ENCODE measurements around the gene TEX19. TPM values are rescaled to one million over a fixed set of nuclear protein-coding genes. Genes with fewer than 3 reads are reported as not detected.

TEX19 gene
- total RNA-seq, 1 donor from 2014 or later, result not detected

- Histone ChIP-seq H3K27ac (no peak overlapping the region), H3K27me3 (ENCODE audit: low read depth) (no peaks in the 10 kb centered on the region), H3K36me3 (peaks cover 31% of the 10 kb centered on the region), H3K4me3 (no peak overlapping the region), H3K9me3 (no peaks in the 10 kb centered on the region), H3K4me1 (peaks cover 15% of the 10 kb centered on the region)
- ATAC-seq (no peak), DNase-seq (peak; percentile 20)
- intact Hi-C loops (cut with DNase I), result no loop called here
- TF ChIP-seq, protein P1, sequence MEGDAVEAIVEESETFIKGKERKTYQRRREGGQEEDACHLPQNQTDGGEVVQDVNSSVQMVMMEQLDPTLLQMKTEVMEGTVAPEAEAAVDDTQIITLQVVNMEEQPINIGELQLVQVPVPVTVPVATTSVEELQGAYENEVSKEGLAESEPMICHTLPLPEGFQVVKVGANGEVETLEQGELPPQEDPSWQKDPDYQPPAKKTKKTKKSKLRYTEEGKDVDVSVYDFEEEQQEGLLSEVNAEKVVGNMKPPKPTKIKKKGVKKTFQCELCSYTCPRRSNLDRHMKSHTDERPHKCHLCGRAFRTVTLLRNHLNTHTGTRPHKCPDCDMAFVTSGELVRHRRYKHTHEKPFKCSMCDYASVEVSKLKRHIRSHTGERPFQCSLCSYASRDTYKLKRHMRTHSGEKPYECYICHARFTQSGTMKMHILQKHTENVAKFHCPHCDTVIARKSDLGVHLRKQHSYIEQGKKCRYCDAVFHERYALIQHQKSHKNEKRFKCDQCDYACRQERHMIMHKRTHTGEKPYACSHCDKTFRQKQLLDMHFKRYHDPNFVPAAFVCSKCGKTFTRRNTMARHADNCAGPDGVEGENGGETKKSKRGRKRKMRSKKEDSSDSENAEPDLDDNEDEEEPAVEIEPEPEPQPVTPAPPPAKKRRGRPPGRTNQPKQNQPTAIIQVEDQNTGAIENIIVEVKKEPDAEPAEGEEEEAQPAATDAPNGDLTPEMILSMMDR (IDR thresholded peaks at IDR 0.05), result no peak
These were observed 37.8 kb downstream of the TEX19 start for GRCh38 chr17:82396601-82397435.

- peak; percentile 43 for DNase-seq
- ATAC-seq, result no peak
- Histone ChIP-seq H3K36me3 (peaks cover 31% of the 10 kb centered on the region), H3K9me3 (no peaks in the 10 kb centered on the region), H3K4me3 (no peak overlapping the region), H3K27me3 (ENCODE audit: low read depth) (no peaks in the 10 kb centered on the region), H3K27ac (no peak overlapping the region), H3K4me1 (peaks cover 15% of the 10 kb centered on the region)
- intact Hi-C loops (cut with DNase I), result no loop called here
- TF ChIP-seq, protein P1 (IDR thresholded peaks at IDR 0.05), result no peak
These were observed 38.6 kb downstream of the TEX19 start for GRCh38 chr17:82397449-82398335.

- H3K4me3 ChIP-seq, result no peak overlapping the region
- H3K4me1 ChIP-seq, result peaks cover 15% of the 10 kb centered on the region
- DNase-seq (no peak), ATAC-seq (no peak)
- H3K36me3 ChIP-seq, result peaks cover 32% of the 10 kb centered on the region
- TF ChIP-seq, protein P1 (IDR thresholded peaks at IDR 0.05), result no peak
- H3K9me3 ChIP-seq, result no peaks in the 10 kb centered on the region
- H3K27ac ChIP-seq, result no peak overlapping the region
- intact Hi-C loops (cut with DNase I), result no loop called here
- H3K27me3 ChIP-seq (ENCODE audit: low read depth), result no peaks in the 10 kb centered on the region
These were observed 40.0 kb downstream of the TEX19 start for GRCh38 chr17:82399041-82399441.

DNA sequence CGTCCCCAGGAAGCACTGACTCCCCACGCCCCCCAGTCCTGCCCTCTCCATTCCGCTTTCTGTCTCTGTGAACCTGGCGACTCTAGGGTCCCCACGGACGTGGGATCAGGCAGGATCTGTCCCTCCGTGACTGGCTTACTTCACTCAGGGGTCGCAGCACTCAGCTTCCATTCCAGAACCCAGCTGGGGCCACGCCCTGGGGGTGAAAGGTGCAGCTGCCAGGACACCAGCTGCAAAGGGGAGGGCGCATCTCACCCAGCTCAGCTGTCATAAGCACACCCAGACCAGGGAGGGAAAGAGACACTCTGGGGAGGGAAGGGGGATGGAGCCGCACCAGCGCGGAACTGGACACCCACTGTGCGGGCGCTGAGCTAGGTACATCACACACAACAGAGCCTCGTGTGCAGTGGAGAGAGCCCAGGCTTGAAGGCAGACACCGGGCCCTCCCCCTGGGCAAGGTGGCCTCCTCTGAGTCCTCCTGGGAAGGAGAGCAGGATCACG lies 40.6 kb downstream of the TEX19 start:
- ATAC-seq (peak in 1 of 2 donors; percentile 3), DNase-seq (no peak)
- no peak overlapping the region for H3K27ac ChIP-seq
- no peaks in the 10 kb centered on the region for H3K9me3 ChIP-seq
- H3K27me3 ChIP-seq (ENCODE audit: low read depth), result no peaks in the 10 kb centered on the region
- peaks cover 34% of the 10 kb centered on the region for H3K36me3 ChIP-seq
- TF ChIP-seq, protein P1 (IDR thresholded peaks at IDR 0.05), result no peak
- peaks cover 15% of the 10 kb centered on the region for H3K4me1 ChIP-seq
- no peak overlapping the region for H3K4me3 ChIP-seq
- intact Hi-C loops (cut with DNase I), result no loop called here

- H3K9me3 ChIP-seq, result no peaks in the 10 kb centered on the region
- ATAC-seq, result peak in 1 of 2 donors; percentile 16
- no peaks in the 10 kb centered on the region for H3K27me3 ChIP-seq (ENCODE audit: low read depth)
- H3K27ac ChIP-seq, result no peak overlapping the region
- no peak overlapping the region for H3K4me3 ChIP-seq
- peaks cover 15% of the 10 kb centered on the region for H3K4me1 ChIP-seq
- no peak for DNase-seq
- intact Hi-C loops (cut with DNase I), result no loop called here
- TF ChIP-seq, protein P1 (IDR thresholded peaks at IDR 0.05), result no peak
- H3K36me3 ChIP-seq, result peaks cover 39% of the 10 kb centered on the region
These were observed 41.2 kb downstream of the TEX19 start for GRCh38 chr17:82400206-82400605.

Data from lower lobe of right lung (tissue), 2 donors.